Keratinocyte (primary cell): ENCODE data around the gene EPHA10. TPM values are rescaled to one million over a fixed set of nuclear protein-coding genes. Genes with fewer than 3 reads are reported as not detected.

Experiments
- DNase-seq: peaks from one replicate; pipeline ENCODE4 v3.0.0-alpha.2; 2011; ENCODE audit warnings: low read depth, missing footprints, low spot score
- FAIRE-seq: peaks from 2 replicates; lab custom pipeline; 2011; peaks lifted over from hg19 to GRCh38; lab: Jason Lieb, UNC
- H2AFZ ChIP-seq: 2 replicates; pipeline ENCODE4 v1.6.0; 2012; ENCODE audit warnings: low read length, control low read depth, inconsistent platforms; ENCODE audit not compliant: control insufficient read depth
- H3K27ac ChIP-seq: 2 replicates; pipeline ENCODE4 v1.5.1; 2011; ENCODE audit warnings: low read length; ENCODE audit not compliant: control insufficient read depth, insufficient read depth
- H3K27me3 ChIP-seq: 3 replicates; pipeline ENCODE4 v1.6.0; 2011; ENCODE audit warnings: low read length; ENCODE audit not compliant: control insufficient read depth, insufficient read depth; ENCODE audit errors: extremely low read depth
- H3K36me3 ChIP-seq, 2 experiments: 2 replicates in 1 of 2; 3 replicates in 1 of 2; pipeline ENCODE4 v1.5.1; 2011; ENCODE audit warnings: low read length in 2 of 2, mild to moderate bottlenecking in 1 of 2; ENCODE audit not compliant: control insufficient read depth in 2 of 2, insufficient read depth in 2 of 2; ENCODE audit errors: extremely low read depth in 1 of 2
- H3K4me1 ChIP-seq: 3 replicates; pipeline ENCODE4 v1.5.1; 2011; ENCODE audit warnings: low read length; ENCODE audit not compliant: control insufficient read depth, insufficient read depth; ENCODE audit errors: extremely low read depth
- H3K4me2 ChIP-seq: 3 replicates; pipeline ENCODE4 v1.6.0; 2011; ENCODE audit warnings: low read depth, low read length; ENCODE audit not compliant: control insufficient read depth, insufficient read depth; ENCODE audit errors: extremely low read depth
- H3K4me3 ChIP-seq, 3 experiments: fragments of 200-600 bp in 1 of 3; sonication (generic) in 1 of 3; 2 replicates in 2 of 3; 3 replicates in 1 of 3; pipeline ENCODE4 v1.5.1; 2011 to 2016; ENCODE audit warnings: low read length in 3 of 3, mild to moderate bottlenecking in 3 of 3, control low read depth in 2 of 3, inconsistent platforms in 1 of 3, low read depth in 1 of 3, mixed read lengths in 1 of 3, mixed run types in 1 of 3, moderate library complexity in 1 of 3; ENCODE audit not compliant: control insufficient read depth in 2 of 3, insufficient read depth in 2 of 3; ENCODE audit errors: extremely low read depth in 1 of 3
- H3K79me2 ChIP-seq: 2 replicates; pipeline ENCODE4 v1.6.0; 2012; ENCODE audit warnings: low read length; ENCODE audit not compliant: control insufficient read depth, insufficient read depth
- H3K9ac ChIP-seq: 3 replicates; pipeline ENCODE4 v1.6.0; 2011; ENCODE audit warnings: low read length; ENCODE audit not compliant: control insufficient read depth, insufficient read depth; ENCODE audit errors: extremely low read depth
- H3K9me1 ChIP-seq: 3 replicates; pipeline ENCODE4 v1.6.0; 2011; ENCODE audit warnings: low read length; ENCODE audit not compliant: control insufficient read depth, insufficient read depth; ENCODE audit errors: extremely low read depth
- H3K9me3 ChIP-seq: 2 replicates; pipeline ENCODE4 v1.5.1; 2012; ENCODE audit warnings: low read depth, low read length; ENCODE audit not compliant: control insufficient read depth
- H4K20me1 ChIP-seq: 3 replicates; pipeline ENCODE4 v1.6.0; 2011; ENCODE audit warnings: low read length; ENCODE audit not compliant: control insufficient read depth, insufficient read depth; ENCODE audit errors: extremely low read depth
- EZH2 ChIP-seq: IDR thresholded peaks from one replicate; pipeline ENCODE4 v1.6.1; 2012; ENCODE audit warnings: inconsistent platforms, mild to moderate bottlenecking, low read length, moderate library complexity
- dilution Hi-C: fragments of 300-500 bp; cut with MboI; formaldehyde crosslinking; loops from one replicate; pipeline ENCODE4 v1.7.0; 2020; ENCODE audit warnings: low sequenced_read_pairs; ENCODE audit not compliant: extremely low pct_ligation_motif_present
- polyA plus RNA-seq, 5 experiments: library from polyadenylated mRNA; depleted of rRNA in 3 of 5; stranded (reverse) in 3 of 5; stranded (forward) in 1 of 5; unstranded in 1 of 5; fragments of >200 nt; gene quantifications; 1 replicate in 1 of 5; 2 replicates in 3 of 5; 3 replicates in 1 of 5; pipeline versions ENCODE4 v1.2.1 to v1.2.3, GENCODE V29; 2011 to 2012; ENCODE audit warnings: missing spikeins in 2 of 5, low read depth in 1 of 5, low replicate concordance in 1 of 5
- TF ChIP-seq, protein P1 (sequence below), 3 experiments: IDR thresholded peaks in 1 of 3; conservative IDR thresholded peaks in 1 of 3; optimal IDR thresholded peaks in 1 of 3; 2 replicates in 2 of 3; 3 replicates in 1 of 3; pipeline versions ENCODE3 to v1.5.1; 2011; ENCODE audit warnings: low read length in 3 of 3, mild to moderate bottlenecking in 3 of 3, moderate library complexity in 2 of 3, control low read depth in 1 of 3, inconsistent platforms in 1 of 3; ENCODE audit not compliant: insufficient read depth in 2 of 3; ENCODE audit errors: extremely low read depth in 1 of 3

Gene EPHA10
- polyA plus RNA-seq, 1 donor (not counting 4 experiments of a cell fraction or from before 2014, with no cell fraction given) = not detected

DNA sequence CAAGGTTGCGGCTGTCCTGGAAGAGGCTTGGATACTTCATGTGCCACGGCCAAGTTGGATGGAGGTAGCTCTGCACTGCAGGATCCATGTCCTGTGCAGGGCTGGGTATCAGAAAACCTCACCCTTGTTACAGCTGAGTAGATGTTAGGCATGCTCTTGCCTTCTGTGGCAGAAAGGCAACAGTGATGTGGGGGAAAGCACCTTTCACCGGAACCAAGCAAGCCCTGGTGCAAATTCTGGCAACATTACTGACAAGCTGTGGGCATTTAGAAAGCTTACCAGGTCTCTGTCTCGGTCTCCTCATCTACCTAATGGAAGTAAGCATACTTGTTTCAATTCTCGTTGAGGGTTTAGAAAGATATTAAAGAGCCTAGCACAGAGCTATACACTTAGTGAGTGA, 87.1 kb downstream of the EPHA10 start:
- H2AFZ ChIP-seq = no peak overlapping the region
- no peaks in the 10 kb centered on the region for H3K79me2 ChIP-seq
- TF ChIP-seq, protein P1, sequence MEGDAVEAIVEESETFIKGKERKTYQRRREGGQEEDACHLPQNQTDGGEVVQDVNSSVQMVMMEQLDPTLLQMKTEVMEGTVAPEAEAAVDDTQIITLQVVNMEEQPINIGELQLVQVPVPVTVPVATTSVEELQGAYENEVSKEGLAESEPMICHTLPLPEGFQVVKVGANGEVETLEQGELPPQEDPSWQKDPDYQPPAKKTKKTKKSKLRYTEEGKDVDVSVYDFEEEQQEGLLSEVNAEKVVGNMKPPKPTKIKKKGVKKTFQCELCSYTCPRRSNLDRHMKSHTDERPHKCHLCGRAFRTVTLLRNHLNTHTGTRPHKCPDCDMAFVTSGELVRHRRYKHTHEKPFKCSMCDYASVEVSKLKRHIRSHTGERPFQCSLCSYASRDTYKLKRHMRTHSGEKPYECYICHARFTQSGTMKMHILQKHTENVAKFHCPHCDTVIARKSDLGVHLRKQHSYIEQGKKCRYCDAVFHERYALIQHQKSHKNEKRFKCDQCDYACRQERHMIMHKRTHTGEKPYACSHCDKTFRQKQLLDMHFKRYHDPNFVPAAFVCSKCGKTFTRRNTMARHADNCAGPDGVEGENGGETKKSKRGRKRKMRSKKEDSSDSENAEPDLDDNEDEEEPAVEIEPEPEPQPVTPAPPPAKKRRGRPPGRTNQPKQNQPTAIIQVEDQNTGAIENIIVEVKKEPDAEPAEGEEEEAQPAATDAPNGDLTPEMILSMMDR (optimal IDR thresholded peaks at IDR 0.05 in 1 of 3, IDR thresholded peaks at IDR 0.05 in 1 of 3, conservative IDR thresholded peaks at IDR 0.05 in 1 of 3; ENCODE audit: extremely low read depth in 1 of 3, insufficient read depth in 2 of 3, low read length in 3 of 3) = no peak
- no peak for TF ChIP-seq EZH2
- H4K20me1 ChIP-seq = no peaks in the 10 kb centered on the region
- H3K9me1 ChIP-seq = no peaks in the 10 kb centered on the region
- H3K4me1 ChIP-seq = no peaks in the 10 kb centered on the region
- H3K9me3 ChIP-seq = no peaks in the 10 kb centered on the region
- H3K27me3 ChIP-seq = no peaks in the 10 kb centered on the region
- dilution Hi-C loops = loop anchor here (25.0 kb wide), 1 partner anchor 91 kb away; the partner anchor contains the start of gene GNL2
- peaks cover 3 to 4% of the 10 kb centered on the region in 2 experiments for H3K36me3 ChIP-seq
- H3K27ac ChIP-seq = no peak overlapping the region
- no peak for FAIRE-seq
- H3K9ac ChIP-seq = no peak overlapping the region
- no peak for DNase-seq
- H3K4me3 ChIP-seq = no peak overlapping the region
- H3K4me2 ChIP-seq = no peak overlapping the region

DNA sequence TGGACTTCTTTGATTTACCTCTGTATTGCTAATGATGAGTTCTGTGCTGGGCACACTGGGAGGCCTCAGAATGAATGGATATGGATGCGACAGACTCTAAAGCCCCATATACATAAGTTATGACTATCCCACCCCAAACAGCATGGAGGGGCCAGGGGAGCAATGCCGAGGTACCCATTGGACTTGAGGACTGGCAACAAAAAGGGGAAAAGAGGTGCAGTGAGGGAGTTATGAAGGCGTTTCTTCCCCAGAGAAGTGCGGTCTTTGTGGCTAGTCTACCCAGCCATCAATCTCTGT, 87.8 kb downstream of the EPHA10 start:
- FAIRE-seq (no peak), DNase-seq (no peak)
- Histone ChIP-seq H4K20me1 (no peaks in the 10 kb centered on the region), H3K27me3 (peaks cover 6% of the 10 kb centered on the region), H3K9ac (no peak overlapping the region), H3K4me3 (no peak overlapping the region), H3K4me2 (no peak overlapping the region), H3K79me2 (no peaks in the 10 kb centered on the region), H2AFZ (no peak overlapping the region), H3K9me3 (no peaks in the 10 kb centered on the region), H3K4me1 (no peaks in the 10 kb centered on the region), H3K27ac (no peak overlapping the region), H3K9me1 (no peaks in the 10 kb centered on the region), H3K36me3 (no peaks in the 10 kb centered on the region)
- TF ChIP-seq, protein P1 (optimal IDR thresholded peaks at IDR 0.05 in 1 of 3, IDR thresholded peaks at IDR 0.05 in 1 of 3, conservative IDR thresholded peaks at IDR 0.05 in 1 of 3; ENCODE audit: extremely low read depth in 1 of 3, insufficient read depth in 2 of 3, low read length in 3 of 3) = no peak
- no peak for TF ChIP-seq EZH2
- dilution Hi-C loops = loop anchor here (25.0 kb wide), 1 partner anchor 90 kb away; the partner anchor contains the start of gene GNL2
